Measurements from ENCODE around the gene AKIP1.
"Not testable (repeated sequence)": the region's sequence is repeated elsewhere in the genome, so short reads cannot be mapped to it uniquely, and the experiment has no call there.

Gene AKIP1

DNA sequence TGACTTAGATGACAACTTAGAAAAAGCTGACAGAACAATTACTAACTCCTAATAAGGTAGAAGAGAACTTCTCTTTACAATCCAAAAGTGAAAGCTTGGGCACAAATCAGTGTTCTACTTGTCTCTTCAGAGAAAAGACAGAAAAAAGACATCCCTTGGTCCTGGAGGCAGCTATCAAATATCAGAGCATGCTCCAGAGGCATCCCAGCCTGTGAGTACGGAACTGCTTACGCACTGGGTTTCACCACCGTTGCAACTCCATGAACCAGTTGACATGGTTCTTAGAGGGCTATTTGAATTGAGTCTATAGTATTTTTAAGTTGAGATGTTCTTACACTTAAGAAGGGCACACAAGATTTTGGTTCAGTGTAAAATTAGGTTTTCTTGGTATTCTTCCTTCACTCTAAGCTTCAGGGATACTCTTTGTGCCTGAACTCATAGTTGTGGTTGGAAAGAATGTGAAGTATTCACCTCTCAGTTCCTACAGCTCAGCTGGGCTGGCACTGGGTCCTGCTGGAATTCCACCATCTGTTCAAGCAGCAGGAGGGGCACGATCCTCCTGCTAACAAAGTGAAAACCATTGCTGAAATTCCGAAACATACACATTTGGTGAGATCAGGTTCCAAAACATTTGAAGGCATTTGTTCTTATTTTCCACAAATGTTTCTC, 6.3 kb downstream of the AKIP1 start:
- no peak for DNase-seq (ENCODE audit: low read depth, low spot score)

DNA sequence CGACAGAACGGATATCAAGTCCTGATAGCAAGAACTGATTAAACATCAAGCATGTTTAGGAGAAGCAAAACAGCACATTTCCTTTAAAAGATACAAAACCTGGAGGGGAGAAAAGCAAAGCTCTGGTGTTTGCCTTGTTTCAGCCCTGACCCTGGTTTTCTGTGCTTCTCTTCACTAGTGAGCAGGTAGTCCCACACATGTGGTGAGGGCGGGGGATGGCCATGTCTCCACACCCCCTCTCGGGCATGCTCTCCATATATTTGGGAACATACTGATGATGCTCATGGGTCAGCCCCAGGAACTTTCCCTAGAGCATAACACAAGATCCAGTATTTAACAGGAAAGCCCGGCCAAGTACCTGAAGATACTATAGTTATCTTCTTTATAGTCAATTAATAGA, 11.7 kb downstream of the AKIP1 start:
- DNase-seq (ENCODE audit: low read depth, low spot score) = no peak

DNA sequence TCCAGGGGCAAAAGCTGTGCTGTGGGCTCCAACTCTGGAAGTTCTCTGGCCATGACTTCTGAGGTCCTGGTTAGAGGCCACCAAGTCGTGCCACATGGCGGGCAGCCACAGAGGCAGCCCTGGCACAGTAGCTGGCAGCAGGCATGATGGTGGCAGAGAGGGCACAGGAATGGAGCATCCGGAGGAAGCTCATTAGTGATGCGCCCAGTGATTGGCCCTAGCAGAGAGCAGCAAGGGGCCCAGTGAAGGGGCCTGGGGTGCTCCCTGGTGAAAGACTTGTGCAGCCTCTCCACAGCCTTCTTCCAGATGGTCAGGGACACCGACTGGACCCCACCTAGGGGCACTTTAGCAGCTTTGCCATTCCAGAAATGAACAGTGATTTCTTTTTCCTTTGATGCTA, 14.7 kb downstream of the AKIP1 start:
- no peak for DNase-seq (ENCODE audit: low read depth, low spot score)

DNA sequence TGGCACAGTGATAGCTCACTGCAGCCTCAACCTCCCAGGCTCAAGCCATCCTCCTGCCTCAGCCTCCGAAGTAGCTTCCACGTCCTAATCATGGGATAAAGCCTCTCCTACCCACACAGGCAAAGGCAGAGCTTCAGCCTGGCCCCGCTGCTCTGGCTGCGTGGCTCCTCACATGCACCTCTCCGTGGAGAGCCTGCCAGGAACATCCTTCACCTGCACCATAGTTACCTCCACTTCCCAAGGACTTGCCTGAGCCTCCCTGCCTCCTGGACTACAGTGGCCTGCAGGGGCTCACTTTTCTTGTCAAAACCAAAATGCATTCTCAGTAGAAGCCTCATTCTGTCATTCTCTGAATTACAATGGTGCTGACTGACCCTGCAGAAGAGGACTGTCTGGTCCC, 15.2 kb downstream of the AKIP1 start:
- DNase-seq (ENCODE audit: low read depth, low spot score) = no peak

DNA sequence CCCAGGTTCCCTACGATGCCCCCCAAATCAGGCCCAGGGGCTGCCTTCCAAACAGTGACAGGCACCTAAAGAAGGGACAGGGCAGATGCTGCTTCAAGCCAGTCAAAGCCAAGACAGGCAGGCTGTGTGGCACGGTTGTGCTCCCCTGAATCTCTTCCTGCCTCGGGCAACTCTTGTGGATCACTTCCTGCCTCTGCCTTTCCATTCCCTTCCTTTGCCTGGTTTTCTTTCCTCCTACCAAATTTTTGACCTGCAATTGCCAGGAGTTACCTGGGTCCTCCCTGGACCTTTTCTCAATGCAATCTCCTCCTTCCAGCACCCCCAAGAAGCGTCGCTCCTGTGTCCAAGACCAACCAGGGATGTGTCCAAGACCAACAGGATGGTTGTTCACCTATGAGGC, 16.2 kb downstream of the AKIP1 start:
- no peak for DNase-seq (ENCODE audit: low read depth, low spot score)

DNA sequence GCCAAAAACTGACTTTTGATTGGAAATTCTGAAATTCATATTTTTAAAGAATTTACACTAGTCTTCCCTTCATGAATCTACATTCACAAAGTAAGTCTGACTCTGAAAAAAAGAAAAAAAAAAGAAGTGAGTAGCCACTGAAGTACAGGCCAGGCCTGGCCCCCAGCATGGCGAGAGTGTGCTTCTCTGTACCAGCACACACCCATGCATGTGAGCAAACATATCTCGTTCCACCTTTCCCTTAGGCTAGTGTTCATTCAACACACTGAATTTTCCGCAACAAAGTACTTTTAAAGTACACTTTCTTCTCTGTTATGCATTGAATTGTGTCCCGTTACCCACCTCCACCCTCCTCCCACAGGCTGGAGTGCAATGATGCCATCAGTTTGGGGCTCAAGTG, 17.2 kb downstream of the AKIP1 start:
- DNase-seq (ENCODE audit: low read depth, low spot score) = no peak

DNA sequence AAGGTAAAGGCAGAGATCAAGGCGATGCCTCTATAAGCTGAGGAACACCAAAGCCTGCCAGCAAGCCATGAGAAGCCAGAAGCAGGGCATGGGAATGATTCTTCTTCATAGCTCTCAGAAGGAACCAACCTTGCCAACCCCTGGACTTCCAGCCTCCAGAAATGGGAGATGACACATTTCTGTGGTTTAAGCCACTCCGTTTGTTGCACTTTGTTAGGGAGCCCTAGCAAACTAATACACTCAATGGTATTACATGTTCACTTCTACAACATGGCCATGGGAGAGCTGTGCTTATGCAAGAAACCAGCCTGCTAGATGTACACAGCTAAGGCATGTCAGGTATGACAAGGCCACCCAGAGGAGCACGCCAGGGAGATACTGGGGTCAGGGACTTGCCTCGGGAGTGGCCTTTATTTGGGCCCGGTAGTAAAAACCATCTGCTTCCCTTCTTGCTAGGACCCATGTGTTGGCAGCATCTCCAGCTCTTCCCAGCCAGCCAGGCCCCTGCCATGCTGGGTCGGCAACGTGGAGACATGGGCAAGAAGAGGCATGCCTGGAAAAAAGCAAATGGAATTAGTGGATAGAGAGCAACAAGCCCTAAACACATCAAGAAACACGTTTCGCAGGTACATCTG, 18.1 kb downstream of the AKIP1 start:
- no peak for DNase-seq (ENCODE audit: low read depth, low spot score)

DNA sequence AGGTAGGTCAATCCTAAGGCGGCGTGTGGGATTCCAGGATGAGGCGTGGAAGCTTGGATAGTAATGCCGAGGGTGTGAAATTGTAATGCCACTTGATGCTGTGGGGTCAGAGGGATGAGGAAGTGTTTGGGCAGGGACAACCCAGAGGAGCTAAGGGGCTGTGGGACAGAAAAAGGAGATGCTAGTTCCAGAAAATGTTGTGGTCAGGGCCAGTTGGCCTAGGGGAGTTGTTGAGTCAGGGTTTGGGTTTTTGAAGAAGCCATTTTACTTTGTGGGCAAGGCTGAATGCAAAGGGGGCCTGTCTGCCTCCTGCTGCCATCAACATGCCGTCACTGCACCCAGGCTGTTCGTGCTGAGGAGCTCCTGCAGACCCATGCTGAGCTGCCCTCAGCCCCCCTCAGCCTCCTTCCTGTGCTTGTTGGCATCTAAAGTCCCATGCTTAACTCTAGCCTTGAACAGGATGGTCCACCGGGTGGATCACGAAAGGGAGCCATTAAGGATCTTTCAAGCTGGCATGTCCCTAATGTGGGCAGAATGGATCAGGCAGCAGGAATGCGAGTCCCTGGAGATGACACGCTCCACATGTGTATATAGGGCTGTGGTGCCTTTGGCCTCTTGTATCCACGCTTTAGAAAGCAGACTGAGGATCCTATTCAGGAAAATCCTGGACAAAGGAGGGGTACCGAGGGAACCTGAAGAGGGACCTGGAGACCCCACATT, 19.6 kb downstream of the AKIP1 start:
- no peak for DNase-seq (ENCODE audit: low read depth, low spot score)

DNA sequence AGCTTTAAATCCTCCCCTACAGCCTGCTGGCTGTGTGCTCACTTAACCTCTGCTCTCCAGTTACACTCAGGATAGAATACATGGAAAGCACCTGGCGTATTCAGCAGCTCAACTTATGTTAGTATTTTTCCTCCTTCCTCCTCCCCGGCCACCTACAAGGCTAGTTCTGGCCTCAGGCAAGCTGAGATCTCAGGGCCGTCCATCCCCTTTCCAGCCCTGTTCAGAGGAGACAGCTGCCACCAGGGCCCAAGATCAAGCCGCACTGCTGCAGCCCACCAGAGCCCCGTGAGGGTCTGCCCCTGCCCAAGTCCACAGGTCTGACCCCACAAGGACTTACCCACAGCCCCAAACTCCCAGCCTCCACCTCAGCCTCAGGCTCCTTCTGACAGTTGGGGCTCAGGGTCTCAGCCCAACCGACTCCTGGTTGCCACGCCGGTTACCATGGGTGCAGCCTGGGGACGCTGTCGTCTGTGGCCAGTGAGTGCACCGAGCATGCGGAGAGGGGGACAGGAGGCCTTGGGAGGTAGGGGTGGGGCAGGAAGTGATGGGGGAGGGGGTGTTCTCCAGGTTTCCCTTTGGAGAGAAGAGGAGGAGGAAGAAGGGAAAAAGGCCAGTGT, 21.7 kb downstream of the AKIP1 start, which contains the start of gene C11orf16:
C11orf16 (minus strand) TSS at position 384 of the 617 bp plus-strand sequence. CDS start 639 bp downstream, outside the sequence.
- no peak for DNase-seq (ENCODE audit: low read depth, low spot score)

DNA sequence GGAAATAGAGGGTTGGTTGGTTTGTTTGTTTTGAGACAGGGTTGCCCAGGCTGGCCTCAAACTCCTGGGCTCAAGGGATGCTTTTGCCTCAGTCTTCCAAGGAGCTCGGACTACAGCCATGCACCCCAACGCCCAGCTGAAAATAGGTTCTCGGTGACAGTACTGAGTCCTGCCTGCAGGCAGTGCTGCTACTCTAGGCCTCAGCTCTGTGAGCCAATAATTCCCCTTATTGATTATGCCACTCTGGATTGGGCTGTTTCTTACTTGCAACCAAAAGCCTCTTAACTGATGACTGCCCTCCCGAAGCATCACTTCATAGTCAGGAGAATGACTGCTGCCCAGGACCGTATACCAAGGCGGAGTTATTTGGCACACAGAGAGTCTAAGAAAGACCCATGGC, 22.9 kb downstream of the AKIP1 start:
- DNase-seq (ENCODE audit: low read depth, low spot score) = no peak

DNA sequence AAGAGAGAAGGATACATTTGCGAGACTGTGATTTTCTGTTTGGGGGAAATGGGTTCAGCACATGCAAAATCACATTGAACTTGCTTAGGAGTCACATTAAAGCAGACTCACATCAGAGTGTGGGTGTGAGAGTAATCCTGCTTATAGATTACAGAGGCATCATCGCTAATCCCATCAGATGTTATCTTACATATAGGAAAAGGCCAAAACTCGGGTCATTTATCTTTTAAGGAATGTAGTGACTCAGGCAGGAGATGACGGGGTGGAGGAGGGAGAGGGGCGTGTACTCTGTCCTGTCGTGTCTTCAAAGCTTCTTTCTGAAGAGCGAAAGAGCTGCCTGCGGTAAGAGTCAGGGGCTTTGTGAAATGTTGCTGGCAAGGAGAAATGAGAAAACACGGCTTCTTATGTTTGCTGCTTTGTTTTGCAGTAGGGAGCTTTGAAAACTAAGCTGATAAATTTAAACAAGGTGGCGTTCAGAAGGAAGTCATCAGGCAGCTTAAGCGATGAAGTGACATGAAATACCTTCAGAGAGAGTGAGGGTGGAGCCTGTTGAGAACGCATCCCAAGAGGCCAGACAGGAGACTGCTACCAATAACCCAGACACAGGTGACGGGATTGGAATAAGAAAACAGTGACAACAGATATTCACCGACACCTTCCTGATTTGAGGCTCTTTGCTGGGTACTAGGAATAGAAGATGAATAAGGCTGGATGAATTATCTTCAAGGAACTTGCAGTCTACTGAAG, 23.9 kb downstream of the AKIP1 start:
- DNase-seq (ENCODE audit: low read depth, low spot score) = no peak

DNA sequence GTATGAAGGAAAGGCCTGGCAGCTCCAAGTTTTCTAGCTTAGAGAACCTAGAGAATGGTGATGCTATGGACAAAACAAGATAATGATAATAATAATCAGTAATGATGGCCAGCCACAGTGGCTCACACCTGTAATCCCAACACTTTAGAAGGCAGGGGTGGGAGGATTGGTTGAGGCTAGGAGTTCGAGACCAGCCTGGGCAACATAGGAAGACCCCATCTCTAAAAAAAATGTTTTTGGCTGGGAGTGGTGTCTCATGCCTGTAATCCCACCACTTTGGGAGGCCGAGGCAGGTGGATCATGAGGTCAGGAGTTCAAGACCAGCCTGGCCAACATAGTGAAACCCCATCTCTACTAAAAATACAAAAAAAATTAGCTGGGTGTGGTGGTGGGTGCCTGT, 24.8 kb downstream of the AKIP1 start:
- DNase-seq (ENCODE audit: low read depth, low spot score) = not testable (repeated sequence)

DNA sequence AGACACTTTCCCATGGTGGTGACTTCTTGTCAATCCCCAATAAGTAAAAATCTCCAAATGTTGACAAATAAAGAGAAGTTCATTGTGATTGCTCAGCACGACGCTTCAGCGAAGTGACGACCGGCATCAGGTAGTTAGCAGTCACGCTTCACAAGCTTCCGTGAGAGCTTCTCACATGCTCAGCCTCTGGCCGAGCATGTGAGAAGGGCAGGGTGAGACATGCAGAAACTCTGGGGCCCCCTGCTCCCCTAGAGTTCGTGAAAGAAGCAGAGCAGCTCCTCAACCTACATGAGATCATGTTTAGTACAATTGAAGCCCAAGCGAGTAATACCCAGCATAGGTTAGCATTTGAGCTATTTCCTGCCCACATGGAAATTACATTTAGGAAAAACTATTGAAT, 26.2 kb downstream of the AKIP1 start:
- no peak for DNase-seq (ENCODE audit: low read depth, low spot score)

DNA sequence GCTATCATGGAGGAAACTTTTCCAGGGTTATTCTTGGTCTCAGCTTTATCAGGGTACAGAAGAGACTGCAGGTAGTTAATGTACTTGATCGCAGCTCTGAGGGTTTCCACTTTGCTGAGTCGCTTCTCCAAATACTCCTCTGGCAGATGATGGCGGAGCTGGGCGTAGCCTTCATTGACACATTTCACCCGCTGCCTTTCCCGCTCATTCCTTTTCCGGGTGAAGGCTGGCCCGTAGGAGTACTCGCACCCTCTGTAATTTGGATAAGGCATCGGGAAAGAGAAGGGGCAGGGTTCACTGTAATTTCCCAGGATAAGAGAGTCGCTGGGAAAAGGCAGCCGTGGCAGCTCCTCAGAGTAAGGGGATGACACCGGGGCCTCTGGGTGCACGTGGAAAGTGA, 26.7 kb downstream of the AKIP1 start:
- DNase-seq (ENCODE audit: low read depth, low spot score) = no peak

DNA sequence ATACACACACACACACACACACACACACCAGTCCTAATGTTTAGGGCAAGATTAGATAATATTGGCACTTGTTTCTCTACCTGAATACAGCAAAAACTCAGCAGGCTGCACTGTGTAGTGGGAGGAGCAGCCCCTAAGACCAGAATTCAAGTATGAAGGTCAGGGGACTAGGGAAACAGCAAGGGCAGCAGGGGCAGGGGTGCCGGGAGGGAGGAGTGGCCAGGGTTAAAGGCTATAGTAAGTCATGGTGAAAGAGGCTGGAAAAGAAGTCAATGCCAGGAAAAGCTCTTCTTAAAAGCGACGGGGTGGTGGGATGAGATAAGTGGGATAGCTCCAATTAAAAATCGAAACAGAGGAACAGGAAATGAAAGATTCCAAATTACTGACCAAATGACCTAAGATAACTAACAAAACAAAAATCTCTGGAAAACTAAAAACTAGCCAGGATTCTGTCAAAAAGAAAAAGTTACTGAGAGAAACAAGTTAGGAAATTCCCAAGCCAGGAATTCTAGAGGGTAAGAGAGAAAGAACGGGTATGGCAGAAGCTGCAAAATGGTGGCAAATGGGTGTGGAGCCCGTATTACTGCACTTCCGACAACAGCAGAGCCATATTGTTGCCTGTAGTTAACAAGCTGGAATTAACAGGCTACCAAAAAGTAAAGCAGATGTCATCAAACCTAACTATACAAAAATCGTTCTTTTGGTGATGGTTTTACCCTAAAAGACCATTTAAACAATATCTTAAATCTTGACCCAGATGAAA, 30.5 kb downstream of the AKIP1 start:
- DNase-seq (ENCODE audit: low read depth, low spot score) = no peak

DNA sequence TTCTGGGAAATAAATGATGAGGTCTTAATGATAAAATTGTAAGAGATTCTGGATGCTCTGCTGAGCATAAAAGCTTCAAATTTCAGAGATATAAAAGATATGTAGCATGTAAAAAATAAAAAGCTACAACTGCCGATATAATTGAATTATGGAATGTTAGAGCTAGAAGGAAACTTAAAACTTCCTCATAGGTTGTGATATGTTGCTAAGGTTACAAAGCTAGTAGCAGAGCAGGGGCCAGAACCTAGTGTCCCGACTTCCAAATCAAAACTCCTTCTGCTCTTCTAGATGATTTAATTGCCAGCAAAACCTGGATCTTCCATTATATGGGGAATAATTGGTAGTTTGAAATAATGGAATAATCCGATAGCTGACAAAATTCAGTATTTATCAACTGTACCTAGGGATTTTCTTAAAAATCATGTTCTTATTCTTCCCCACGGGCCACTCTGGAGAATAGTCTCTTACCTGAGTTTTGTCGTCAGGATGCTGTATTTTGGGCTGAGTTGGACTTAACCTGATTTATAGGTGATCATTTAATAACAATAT, 31.6 kb downstream of the AKIP1 start, which contains the start of gene ASCL3:
ASCL3 (minus strand) TSS at position 499 of the 549 bp plus-strand sequence. CDS start 4,855 bp downstream, outside the sequence.
- no peak for DNase-seq (ENCODE audit: low read depth, low spot score)

DNA sequence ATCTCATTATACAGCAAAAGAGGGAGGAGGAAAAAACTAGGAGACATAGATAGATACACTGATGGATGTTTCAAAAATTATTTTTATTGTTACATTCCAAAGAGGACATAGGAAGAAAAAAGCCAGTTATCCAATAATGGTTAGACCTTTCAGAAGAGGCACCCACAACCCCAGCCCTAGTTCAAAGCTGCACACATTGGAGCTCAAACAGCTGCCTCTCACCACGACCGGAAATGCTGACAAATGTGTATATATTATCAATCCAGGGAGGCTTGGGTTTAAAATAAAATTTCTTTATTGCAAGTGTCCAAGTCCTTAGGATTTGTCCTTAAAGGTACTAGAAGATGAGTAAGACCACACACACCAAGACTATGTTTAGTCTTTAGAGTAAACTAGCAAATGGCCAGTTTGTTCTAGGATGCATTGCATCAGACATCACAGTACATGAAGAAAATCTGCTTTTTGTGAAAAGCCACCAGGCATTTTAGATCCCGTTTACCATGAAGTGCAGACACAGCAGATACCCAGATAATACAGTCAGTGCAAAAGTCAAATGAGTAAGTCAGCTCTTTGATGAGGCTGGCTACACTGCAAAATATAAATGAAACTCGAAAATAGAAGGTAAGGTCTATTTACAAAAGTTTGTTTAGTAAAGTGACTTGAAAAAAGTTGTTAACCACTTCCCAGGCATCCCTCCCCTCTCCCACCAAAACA, 36.4 kb downstream of the AKIP1 start:
- no peak for DNase-seq (ENCODE audit: low read depth, low spot score)

DNA sequence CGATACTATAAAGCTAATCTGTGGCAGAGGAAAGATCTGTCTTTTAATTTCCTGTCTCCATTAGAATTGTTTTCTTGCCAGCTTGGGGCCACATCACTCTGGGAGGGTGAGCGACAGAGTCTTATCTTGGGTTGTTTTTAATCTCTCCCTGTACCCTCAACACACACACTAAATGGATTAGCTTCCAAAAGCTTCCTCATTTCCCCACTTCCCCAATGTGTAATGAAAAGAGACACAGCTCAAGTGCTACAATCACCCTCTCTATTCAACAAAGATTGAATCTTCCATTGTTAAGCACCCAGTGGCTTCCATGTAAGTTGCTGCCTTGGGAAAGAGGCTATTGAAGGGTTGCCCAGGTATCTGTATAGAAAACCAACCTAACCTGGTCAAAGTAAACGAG, 37.9 kb downstream of the AKIP1 start:
- no peak for DNase-seq (ENCODE audit: low read depth, low spot score)

DNA sequence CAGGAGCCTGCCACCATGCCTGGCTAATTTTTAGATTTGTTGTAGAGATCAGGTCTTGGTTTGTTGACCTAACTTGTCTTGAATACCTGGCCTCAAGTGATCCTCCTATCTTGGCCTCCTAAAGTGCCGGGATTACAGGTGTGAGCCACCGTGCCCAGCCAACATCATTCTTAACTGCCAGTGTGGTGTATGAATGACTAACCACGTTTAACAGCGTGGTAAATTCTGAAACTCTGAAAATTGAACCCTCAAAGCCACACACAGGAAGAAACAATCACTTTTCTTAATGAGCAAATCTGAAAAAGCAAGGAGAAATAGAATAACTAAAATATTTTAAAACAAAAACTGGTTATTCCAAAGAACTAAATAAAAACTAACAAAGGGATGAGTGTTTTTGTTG, 45.9 kb downstream of the AKIP1 start:
- no peak for DNase-seq (ENCODE audit: low read depth, low spot score)
